Measurements from ENCODE around the gene SDK1.

Gene SDK1

GRCh38 chr7:3561932-3562331 lies 260.9 kb downstream of the SDK1 start:
- no peak overlapping the region for H3K4me3 ChIP-seq (ENCODE audit: low read depth, low read length)
- TF ChIP-seq CTCF (conservative IDR thresholded peaks at IDR 0.05; ENCODE audit: low read depth, low read length): no peak
- DNase-seq (ENCODE audit: low read depth): no peak

GRCh38 chr7:3564231-3564630 lies 263.2 kb downstream of the SDK1 start:
- H3K4me3 ChIP-seq (ENCODE audit: low read depth, low read length): no peak overlapping the region
- TF ChIP-seq CTCF (conservative IDR thresholded peaks at IDR 0.05; ENCODE audit: low read depth, low read length): no peak
- DNase-seq (ENCODE audit: low read depth): no peak

DNA sequence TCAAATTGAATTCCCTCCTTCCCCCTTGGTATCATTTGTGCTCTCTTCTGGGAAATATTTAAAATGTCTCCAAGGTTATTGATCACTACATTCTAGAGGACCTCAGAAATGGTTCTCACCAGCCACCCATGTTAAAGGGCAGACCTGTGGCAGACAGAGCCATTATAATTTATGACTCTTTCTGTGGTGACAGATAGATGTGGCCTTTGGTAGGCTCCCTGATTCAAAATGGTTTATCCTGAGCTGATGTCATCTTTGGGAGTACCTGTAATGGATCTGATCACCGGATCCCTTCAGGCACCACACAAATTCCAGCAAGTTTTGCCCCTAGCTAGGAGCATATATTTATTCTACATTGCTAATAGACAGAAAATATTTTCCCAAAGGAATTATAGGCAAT lies 267.5 kb downstream of the SDK1 start:
- TF ChIP-seq CTCF (conservative IDR thresholded peaks at IDR 0.05; ENCODE audit: low read depth, low read length): no peak
- DNase-seq (ENCODE audit: low read depth): no peak
- H3K4me3 ChIP-seq (ENCODE audit: low read depth, low read length): no peak overlapping the region

DNA sequence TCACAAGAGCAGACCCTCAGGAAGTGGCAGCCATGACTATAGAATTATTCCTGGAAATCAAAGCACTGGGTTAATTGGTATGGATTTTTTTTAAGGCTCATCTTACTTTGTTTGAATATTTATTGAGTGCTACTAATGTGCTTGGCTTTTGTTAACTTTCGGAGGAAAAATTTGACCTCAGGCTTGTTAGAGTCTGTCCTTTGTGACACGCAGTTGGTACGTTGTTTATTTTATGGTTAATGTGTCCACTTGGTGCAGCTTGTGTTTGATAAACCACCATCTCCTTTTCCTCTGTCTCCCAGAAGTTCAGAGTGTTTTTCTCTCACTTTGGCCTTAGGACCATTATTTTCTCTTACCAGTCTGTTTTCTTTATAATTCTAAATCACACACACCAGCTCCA lies 268.6 kb downstream of the SDK1 start:
- no peak for DNase-seq (ENCODE audit: low read depth)
- TF ChIP-seq CTCF (conservative IDR thresholded peaks at IDR 0.05; ENCODE audit: low read depth, low read length): no peak
- no peak overlapping the region for H3K4me3 ChIP-seq (ENCODE audit: low read depth, low read length)

- DNase-seq (ENCODE audit: low read depth): no peak
- no peak overlapping the region for H3K4me3 ChIP-seq (ENCODE audit: low read depth, low read length)
- TF ChIP-seq CTCF (conservative IDR thresholded peaks at IDR 0.05; ENCODE audit: low read depth, low read length): no peak
Observed at GRCh38 chr7:3573151-3573550, 272.1 kb downstream of the SDK1 start.

DNA sequence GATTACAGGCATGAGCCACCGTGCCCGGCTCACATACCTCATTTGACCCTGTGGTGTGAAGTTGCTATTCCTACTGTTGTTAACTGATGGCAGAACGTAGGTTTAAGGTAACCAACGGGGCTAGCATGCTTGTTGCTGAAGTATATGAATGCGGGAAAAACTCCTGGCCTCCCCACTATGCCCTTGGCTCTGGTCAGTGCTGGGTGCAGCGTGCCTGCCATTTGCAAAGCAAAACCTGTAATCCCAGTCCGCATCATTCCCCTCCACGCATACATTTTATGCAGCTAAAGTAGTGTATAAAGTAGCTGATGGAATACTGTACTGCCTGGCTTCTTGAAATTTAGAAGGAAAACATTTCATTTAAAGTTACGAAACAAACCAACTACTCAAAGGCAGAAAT lies 273.3 kb downstream of the SDK1 start:
- no peak for DNase-seq (ENCODE audit: low read depth)
- no peak for TF ChIP-seq CTCF (conservative IDR thresholded peaks at IDR 0.05; ENCODE audit: low read depth, low read length)
- H3K4me3 ChIP-seq (ENCODE audit: low read depth, low read length): no peak overlapping the region

- TF ChIP-seq CTCF (conservative IDR thresholded peaks at IDR 0.05; ENCODE audit: low read depth, low read length): no peak
- H3K4me3 ChIP-seq (ENCODE audit: low read depth, low read length): no peak overlapping the region
- DNase-seq (ENCODE audit: low read depth): no peak
Observed at GRCh38 chr7:3575753-3576531, 274.9 kb downstream of the SDK1 start.

Measured in choroid plexus epithelial cell (primary cell).